Spleen (tissue), 7 donors: ENCODE data around the gene ABCD3.

Experiments used
- POLR2AphosphoS5 ChIP-seq, 3 donors: sonication (generic); formaldehyde crosslinking; IDR thresholded peaks; one replicate each; pipeline ENCODE4 v1.5.1; 2017; ENCODE audit warnings: antibody characterized with exemption in 3 of 3
- TF ChIP-seq, protein P1 (sequence below), 11 experiments: fragments of 200-600 bp in 7 of 11; fragments of 450-650 bp in 4 of 11; sonication (generic) in 4 of 11; IDR thresholded peaks in 8 of 11; conservative IDR thresholded peaks in 3 of 11; 1 replicate in 7 of 11; 2 replicates in 4 of 11; pipeline versions ENCODE4 v1.4.0 to v1.8.0; 2016 to 2021; ENCODE audit warnings: antibody characterized with exemption in 11 of 11, inconsistent platforms in 4 of 11, mild to moderate bottlenecking in 1 of 11
- donor health status: DM: no; HTN: no; CAD: no; lungs with moderate emphysema.
- donor health status: DM: no; HTN: no; CAD: no.
- donor health status: DM: no; HTN: no; CAD: no.

DNA sequence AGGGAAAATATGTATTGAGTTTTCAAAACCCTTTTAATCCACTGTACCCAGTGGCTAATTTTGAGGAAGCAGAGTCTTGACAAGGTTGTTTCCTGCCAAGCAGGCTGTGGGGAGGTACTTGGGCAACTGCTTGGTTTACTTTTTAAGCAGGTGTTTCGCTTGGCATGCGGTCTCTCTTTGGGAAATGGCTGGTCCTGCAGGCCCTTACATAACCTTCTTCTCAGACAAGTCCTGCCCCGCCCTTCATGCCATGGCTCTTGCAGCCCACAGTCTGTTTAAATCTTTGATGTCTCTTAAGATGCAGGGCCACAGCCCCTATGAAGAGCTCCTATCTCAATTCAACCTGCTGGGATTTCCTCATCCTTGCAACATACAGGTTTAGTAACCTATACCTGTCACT is 36.0 kb upstream of the ABCD3 start:
- no peak for TF ChIP-seq POLR2AphosphoS5 (IDR thresholded peaks at IDR 0.05)
- TF ChIP-seq, protein P1, sequence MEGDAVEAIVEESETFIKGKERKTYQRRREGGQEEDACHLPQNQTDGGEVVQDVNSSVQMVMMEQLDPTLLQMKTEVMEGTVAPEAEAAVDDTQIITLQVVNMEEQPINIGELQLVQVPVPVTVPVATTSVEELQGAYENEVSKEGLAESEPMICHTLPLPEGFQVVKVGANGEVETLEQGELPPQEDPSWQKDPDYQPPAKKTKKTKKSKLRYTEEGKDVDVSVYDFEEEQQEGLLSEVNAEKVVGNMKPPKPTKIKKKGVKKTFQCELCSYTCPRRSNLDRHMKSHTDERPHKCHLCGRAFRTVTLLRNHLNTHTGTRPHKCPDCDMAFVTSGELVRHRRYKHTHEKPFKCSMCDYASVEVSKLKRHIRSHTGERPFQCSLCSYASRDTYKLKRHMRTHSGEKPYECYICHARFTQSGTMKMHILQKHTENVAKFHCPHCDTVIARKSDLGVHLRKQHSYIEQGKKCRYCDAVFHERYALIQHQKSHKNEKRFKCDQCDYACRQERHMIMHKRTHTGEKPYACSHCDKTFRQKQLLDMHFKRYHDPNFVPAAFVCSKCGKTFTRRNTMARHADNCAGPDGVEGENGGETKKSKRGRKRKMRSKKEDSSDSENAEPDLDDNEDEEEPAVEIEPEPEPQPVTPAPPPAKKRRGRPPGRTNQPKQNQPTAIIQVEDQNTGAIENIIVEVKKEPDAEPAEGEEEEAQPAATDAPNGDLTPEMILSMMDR (IDR thresholded peaks at IDR 0.05 in 8 of 11, conservative IDR thresholded peaks at IDR 0.05 in 3 of 11): no peak
